IMR-90 (cell line): ENCODE measurements around the gene CACNA2D3. TPM values are rescaled to one million over a fixed set of nuclear protein-coding genes. Genes with fewer than 3 reads are reported as not detected.

Experiments used
- ATAC-seq: fragments of 200-7000 bp; cut with Tn5 transposase; 2 replicates; pipeline ENCODE4 v1.9.1; 2020; ENCODE audit warnings: low read depth, mild to moderate bottlenecking, moderate library complexity
- BruUV-seq: library from RNA; stranded (reverse); fragments of 400-500 nt; replicated peaks from 2 replicates; lab custom pipeline; 2021; lab: Mats Ljungman, UMichigan
- CTCF ChIA-PET: fragments of 300-600 bp; formaldehyde crosslinking; extraction: SDS; loops from one replicate; lab custom pipeline; 2021; ENCODE audit warnings: antibody characterized with exemption; lab: Yijun Ruan, JAX
- POLR2A ChIA-PET: fragments of 300-600 bp; sonication (Branson Sonifier 250); formaldehyde crosslinking; loops from one replicate; lab custom pipeline; 2022; ENCODE audit warnings: antibody characterized with exemption; ENCODE audit not compliant: unreplicated experiment; lab: Charles Lee
- DNase-seq: peaks from one replicate; pipeline ENCODE4 v3.0.0; 2013
- H2AFZ ChIP-seq: replicated peaks from 2 replicates; pipeline ENCODE3; 2013; ENCODE audit warnings: low read length, mild to moderate bottlenecking; ENCODE audit not compliant: poor library complexity
- H2AK5ac ChIP-seq: 2 replicates; pipeline ENCODE4 v1.6.1; 2013; ENCODE audit warnings: low read depth, low read length, inconsistent platforms
- H2AK9ac ChIP-seq: replicated peaks from 2 replicates; pipeline ENCODE3; 2013; ENCODE audit warnings: mild to moderate bottlenecking, low read depth, low read length, moderate library complexity; ENCODE audit not compliant: poor library complexity
- H2BK120ac ChIP-seq: 2 replicates; pipeline ENCODE4 v1.6.1; 2013; ENCODE audit warnings: low read depth, low read length, inconsistent platforms
- H2BK15ac ChIP-seq: 3 replicates; pipeline ENCODE4 v1.6.1; 2013; ENCODE audit warnings: low read depth, low read length, inconsistent platforms
- H2BK20ac ChIP-seq: 2 replicates; pipeline ENCODE4 v1.6.1; 2013; ENCODE audit warnings: low read depth, mild to moderate bottlenecking, inconsistent platforms, low read length, moderate library complexity
- H2BK5ac ChIP-seq: 2 replicates; pipeline ENCODE4 v1.6.1; 2013; ENCODE audit warnings: mild to moderate bottlenecking, low read depth, low read length, inconsistent platforms; ENCODE audit not compliant: poor library complexity, severe bottlenecking
- H3K14ac ChIP-seq: replicated peaks from 2 replicates; pipeline ENCODE4 v1.6.1; 2013; ENCODE audit warnings: low read depth, low read length, inconsistent platforms
- H3K18ac ChIP-seq: 2 replicates; pipeline ENCODE4 v1.6.1; 2013; ENCODE audit warnings: low read depth, low read length, control low read depth
- H3K23ac ChIP-seq: 2 replicates; pipeline ENCODE4 v1.6.1; 2013; ENCODE audit warnings: low read depth, low read length, inconsistent platforms
- H3K27ac ChIP-seq: 2 replicates; pipeline ENCODE4 v1.5.1; 2013; ENCODE audit warnings: mild to moderate bottlenecking, control low read depth, low read length; ENCODE audit not compliant: insufficient read depth
- H3K27me3 ChIP-seq: 2 replicates; pipeline ENCODE4 v1.6.1; 2013; ENCODE audit warnings: low read length; ENCODE audit not compliant: control insufficient read depth, insufficient read depth
- H3K36me3 ChIP-seq: 2 replicates; pipeline ENCODE4 v1.6.1; 2013; ENCODE audit warnings: low read length, mixed read lengths; ENCODE audit not compliant: control insufficient read depth, insufficient read depth
- H3K4ac ChIP-seq: 2 replicates; pipeline ENCODE4 v1.6.1; 2013; ENCODE audit warnings: low read depth, low read length, inconsistent platforms
- H3K4me1 ChIP-seq: 2 replicates; pipeline ENCODE4 v1.6.1; 2013; ENCODE audit warnings: low read length, mixed read lengths; ENCODE audit not compliant: control insufficient read depth, insufficient read depth
- H3K4me2 ChIP-seq: 2 replicates; pipeline ENCODE4 v1.6.1; 2013; ENCODE audit warnings: low read depth, mild to moderate bottlenecking, control low read depth, low read length, moderate library complexity
- H3K4me3 ChIP-seq: 2 replicates; pipeline ENCODE4 v1.5.1; 2013; ENCODE audit warnings: low read depth, mild to moderate bottlenecking, control low read depth, low read length, moderate library complexity; ENCODE audit not compliant: insufficient read depth
- H3K56ac ChIP-seq: 2 replicates; pipeline ENCODE4 v1.6.1; 2013; ENCODE audit warnings: low read length, inconsistent platforms; ENCODE audit not compliant: insufficient read depth; ENCODE audit errors: extremely low read depth
- H3K79me1 ChIP-seq, 2 experiments: 2 replicates each; pipeline ENCODE4 v1.6.1; 2013; ENCODE audit warnings: low read length in 2 of 2, inconsistent platforms in 1 of 2, low read depth in 1 of 2
- H3K9ac ChIP-seq: 2 replicates; pipeline ENCODE4 v1.6.1; 2013; ENCODE audit warnings: low read depth, low read length, control low read depth
- H3K9me1 ChIP-seq: 2 replicates; pipeline ENCODE4 v1.6.1; 2013; ENCODE audit warnings: low read length, inconsistent platforms; ENCODE audit not compliant: insufficient read depth
- H3K9me3 ChIP-seq: 2 replicates; pipeline ENCODE4 v1.6.1; 2013; ENCODE audit warnings: low read length; ENCODE audit not compliant: control insufficient read depth, insufficient read depth
- H4K20me1 ChIP-seq: 2 replicates; pipeline ENCODE4 v1.6.1; 2013; ENCODE audit warnings: low read length, inconsistent platforms; ENCODE audit not compliant: insufficient read depth
- H4K5ac ChIP-seq: 2 replicates; pipeline ENCODE4 v1.6.1; 2013; ENCODE audit warnings: mild to moderate bottlenecking, low read depth, low read length, control low read depth
- H4K8ac ChIP-seq, 2 experiments: 2 replicates each; pipeline ENCODE4 v1.6.1; 2013; ENCODE audit warnings: low read depth in 2 of 2, low read length in 2 of 2, control low read depth in 1 of 2, inconsistent platforms in 1 of 2
- H4K91ac ChIP-seq: 2 replicates; pipeline ENCODE4 v1.6.1; 2013; ENCODE audit warnings: low read depth, low read length, inconsistent platforms; ENCODE audit not compliant: insufficient read depth
- SMC3 ChIP-seq: fragments of 150-350 bp; IDR thresholded peaks from 2 replicates; pipeline ENCODE4 v1.6.1; 2016; ENCODE audit warnings: low read depth, mild to moderate bottlenecking, antibody characterized with exemption, low read length, moderate library complexity
- WGBS, 2 experiments: methylation state at CpG; one replicate each; pipeline versions ENCODE4 v1.1.5 to v1.1.7; 2013; ENCODE audit warnings: missing lambda C conversion rate in 2 of 2; ENCODE audit not compliant: insufficient read length in 1 of 2; ENCODE audit errors: extremely low coverage in 2 of 2; 5-methylcytosine and 5-hydroxymethylcytosine counted together
- dilution Hi-C: fragments of 300-500 bp; cut with HindIII; formaldehyde crosslinking; loops from one replicate; pipeline ENCODE4 v1.14.3; 2018; ENCODE audit warnings: low sequenced_read_pairs; ENCODE audit not compliant: unreplicated experiment
- in situ Hi-C: fragments of 300-500 bp; cut with MboI; formaldehyde crosslinking; loops from 3 replicates; pipeline ENCODE4 v1.14.3; 2019; ENCODE audit warnings: low sequenced_read_pairs, inconsistent platforms, mixed read lengths
- intact Hi-C: fragments of 100-400 bp; cut with micrococcal nuclease; formaldehyde crosslinking; loops from 2 replicates; pipeline ENCODE4 v1.10.0; 2022
- polyA plus RNA-seq, 3 experiments: library from polyadenylated mRNA; depleted of rRNA; stranded (reverse); fragments of >200 nt; gene quantifications; 2 replicates each; pipeline ENCODE4 v1.2.3, GENCODE V29; 2012; ENCODE audit warnings: low replicate concordance in 1 of 3
- total RNA-seq: library from RNA; depleted of rRNA; stranded (reverse); fragments of >200 nt; gene quantifications from 2 replicates; pipeline ENCODE4 v1.2.3, GENCODE V29; 2012

The CACNA2D3 gene
- total and polyA plus RNA-seq, 2 of the 4 experiments (the other 2 are of a cell fraction): 0.36 to 0.41 TPM

DNA sequence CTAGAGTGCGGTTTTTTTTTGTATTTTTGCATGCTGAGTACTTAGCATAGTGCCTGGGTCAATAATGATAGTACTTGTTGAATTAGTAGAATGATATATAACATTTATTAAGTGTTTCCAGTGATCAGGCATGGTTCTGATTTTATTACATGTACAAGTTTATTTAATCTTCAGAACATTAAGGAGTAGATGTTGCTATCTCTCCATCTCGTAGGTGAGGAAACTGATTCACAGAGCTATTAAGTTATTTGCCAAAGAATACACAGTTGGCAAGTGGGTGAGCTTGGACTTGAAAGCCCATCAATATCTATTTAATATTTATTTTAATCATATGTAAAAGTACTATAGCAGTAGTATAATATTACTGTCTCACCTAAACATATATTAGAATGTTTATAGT is 219.5 kb downstream of the CACNA2D3 start:
- Histone ChIP-seq H3K4me1 (no peaks in the 10 kb centered on the region), H4K91ac (no peak overlapping the region), H3K36me3 (no peaks in the 10 kb centered on the region), H2BK120ac (no peak overlapping the region), H3K4ac (no peak overlapping the region), H4K5ac (no peak overlapping the region), H3K9me3 (peaks cover 7% of the 10 kb centered on the region; the same call in 1 of the 2 replicates), H2BK15ac (no peak overlapping the region), H3K9ac (no peak overlapping the region), H3K23ac (no peak overlapping the region), H4K8ac (no peak overlapping the region), H2AFZ (no peak overlapping the region), H2BK5ac (no peak overlapping the region), H3K4me3 (no peak overlapping the region), H3K4me2 (no peak overlapping the region), H2BK20ac (no peak overlapping the region), H2AK5ac (no peak overlapping the region), H3K9me1 (no peaks in the 10 kb centered on the region), H4K20me1 (no peaks in the 10 kb centered on the region), H3K56ac (no peak overlapping the region), H2AK9ac (no peak overlapping the region), H3K18ac (no peak overlapping the region), H3K14ac (no peak overlapping the region), H3K27me3 (no peaks in the 10 kb centered on the region), H3K27ac (no peak overlapping the region), H3K79me1 (no peaks in the 10 kb centered on the region)
- dilution Hi-C loops: no loop called here
- no TSS peak for BruUV-seq
- CTCF ChIA-PET: no interaction called here
- in situ Hi-C loops: no loop called here
- no peak for TF ChIP-seq SMC3
- intact Hi-C loops: no loop called here
- no CpG with 5 or more reads among the region's 2 CpGs for WGBS, 2 experiments
- POLR2A ChIA-PET: no interaction called here
- no peak for ATAC-seq
- no peak for DNase-seq
